ENCODE results near the gene PDCL3. TPM values are rescaled to one million over a fixed set of nuclear protein-coding genes. Genes with fewer than 3 reads are reported as not detected.
A peak's percentile ranks its signal among the peaks of the same experiment; 100 is the strongest.

Gene PDCL3
- total and polyA plus RNA-seq, 2 donors (not counting 3 experiments of a cell fraction or from before 2014, with no cell fraction given) = 19.4 to 32.8 TPM

DNA sequence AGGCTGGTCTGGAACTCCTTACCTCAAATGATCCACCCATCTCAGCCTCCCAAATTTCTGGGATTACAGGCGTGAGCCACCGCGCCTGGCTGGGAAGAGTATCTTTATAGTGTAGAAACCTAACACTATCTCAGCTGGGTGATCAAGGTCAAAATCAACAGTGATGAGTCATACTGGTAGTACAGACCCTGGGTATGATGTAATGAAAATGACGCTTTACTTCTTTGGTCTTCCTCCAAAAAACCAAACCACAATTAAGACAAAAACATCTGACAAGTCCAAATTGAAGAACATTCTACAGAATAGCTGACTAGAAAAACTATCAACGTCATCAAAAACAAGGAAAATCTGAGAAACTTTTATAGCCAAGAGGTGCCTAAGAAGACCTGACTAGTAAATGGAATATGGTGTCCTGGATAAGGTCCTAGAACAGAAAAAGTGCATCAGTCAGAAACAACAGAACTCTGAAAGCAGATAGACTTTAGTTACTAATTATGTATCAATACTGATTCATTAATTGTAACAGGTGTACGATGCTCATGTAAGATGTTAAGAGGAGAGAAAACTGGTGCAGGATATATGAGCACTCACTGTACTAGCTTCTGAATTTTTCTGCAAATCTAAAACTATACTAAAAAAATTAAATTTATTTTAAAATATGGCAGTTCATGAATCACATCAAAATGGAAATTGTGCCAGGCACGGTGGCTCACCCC is 25.4 kb downstream of the PDCL3 start:
- ChIA-PET POLR2A (interaction anchor here (0.7 kb wide), 1 partner anchor 430 kb away, joined by 3 read pairs; no protein-coding TSS in a partner anchor), CTCF (interaction anchor here (1.1 to 1.2 kb wide), 2 partner anchors 18 to 617 kb away, joined by 3 read pairs; no protein-coding TSS in a partner anchor)
- dilution Hi-C loops (cut with MboI; ENCODE audit: extremely low pct_ligation_motif_present, low sequenced_read_pairs) = no loop called here

DNA sequence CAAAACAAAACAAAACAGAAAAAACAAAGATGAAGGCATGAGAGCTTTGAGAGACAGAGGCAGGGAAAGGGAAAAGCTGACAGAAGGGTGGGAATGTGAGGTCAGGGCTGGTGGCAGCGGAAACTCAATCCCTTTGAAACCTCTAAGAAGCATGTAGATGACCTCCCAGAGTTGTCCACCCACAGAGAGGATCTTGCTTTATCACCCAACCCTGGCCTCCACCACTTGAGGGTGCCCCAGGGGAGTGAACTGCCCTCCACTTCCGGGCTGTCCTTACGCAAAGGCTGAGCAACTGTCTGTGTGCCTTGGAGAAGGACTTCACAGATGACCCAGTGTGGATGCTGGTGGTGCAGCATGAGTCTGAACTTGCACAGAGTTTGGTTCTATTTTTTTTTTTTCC is 26.7 kb downstream of the PDCL3 start:
- Histone ChIP-seq H3K36me3 (ENCODE audit: control insufficient read depth in 2 of 2, extremely low read depth in 1 of 2, insufficient read depth in 2 of 2, low read length in 2 of 2) (no peaks in the 10 kb centered on the region), H3K4me1 (ENCODE audit: control insufficient read depth, extremely low read depth, insufficient read depth, low read length) (peaks cover 3% of the 10 kb centered on the region), H3K27me3 (ENCODE audit: control insufficient read depth in 2 of 2, insufficient read depth in 2 of 2, low read length in 2 of 2) (peaks cover 0 to 1% of the 10 kb centered on the region in 2 experiments), H3K4me2 (ENCODE audit: insufficient read depth, low read length) (no peak overlapping the region), H3K9ac (replicated peaks; ENCODE audit: extremely low read depth, insufficient read depth, low read length) (no peak overlapping the region), H2AFZ (ENCODE audit: low read depth, low read length) (no peak overlapping the region), H3K9me3 (replicated peaks; ENCODE audit: control insufficient read depth, insufficient read depth, low read length) (no peaks in the 10 kb centered on the region), H3K27ac (ENCODE audit: insufficient read depth, low read depth, low read length) (no peak overlapping the region), H3K79me2 (ENCODE audit: control insufficient read depth, insufficient read depth, low read length) (no peaks in the 10 kb centered on the region), H3K9me1 (replicated peaks; ENCODE audit: control insufficient read depth, extremely low read depth, insufficient read depth, low read length) (no peaks in the 10 kb centered on the region), H3K4me3 (replicated peaks in 1 of 3; ENCODE audit: insufficient read depth in 1 of 3, low read depth in 1 of 3, low read length in 3 of 3) (no peak overlapping the region), H4K20me1 (replicated peaks; ENCODE audit: control insufficient read depth, extremely low read depth, insufficient read depth, low read length) (no peaks in the 10 kb centered on the region)
- ChIA-PET POLR2A (no interaction called here), CTCF (no interaction called here)
- no peak for DNase-seq (ENCODE audit: low read depth, low spot score)
- TF ChIP-seq FOS (IDR thresholded peaks at IDR 0.05; ENCODE audit: borderline replicate concordance, insufficient read depth, low read length) (no peak), POLR2A (IDR thresholded peaks at IDR 0.05; ENCODE audit: low read depth, low read length) (no peak), POLR2AphosphoS5 (IDR thresholded peaks at IDR 0.05; ENCODE audit: insufficient read depth, low read depth, low read length) (no peak), MYC (IDR thresholded peaks at IDR 0.05; ENCODE audit: low read depth, low read length) (no peak), GATA2 (IDR thresholded peaks at IDR 0.05; ENCODE audit: insufficient read depth, insufficient read length, low read depth, low read length) (no peak), JUN (IDR thresholded peaks at IDR 0.05; ENCODE audit: borderline replicate concordance, insufficient read depth, insufficient read length, low read depth) (no peak)
- TF ChIP-seq, protein P1, sequence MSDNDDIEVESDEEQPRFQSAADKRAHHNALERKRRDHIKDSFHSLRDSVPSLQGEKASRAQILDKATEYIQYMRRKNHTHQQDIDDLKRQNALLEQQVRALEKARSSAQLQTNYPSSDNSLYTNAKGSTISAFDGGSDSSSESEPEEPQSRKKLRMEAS (IDR thresholded peaks at IDR 0.05; ENCODE audit: insufficient read depth, insufficient read length) = no peak
- TF ChIP-seq, protein P2, sequence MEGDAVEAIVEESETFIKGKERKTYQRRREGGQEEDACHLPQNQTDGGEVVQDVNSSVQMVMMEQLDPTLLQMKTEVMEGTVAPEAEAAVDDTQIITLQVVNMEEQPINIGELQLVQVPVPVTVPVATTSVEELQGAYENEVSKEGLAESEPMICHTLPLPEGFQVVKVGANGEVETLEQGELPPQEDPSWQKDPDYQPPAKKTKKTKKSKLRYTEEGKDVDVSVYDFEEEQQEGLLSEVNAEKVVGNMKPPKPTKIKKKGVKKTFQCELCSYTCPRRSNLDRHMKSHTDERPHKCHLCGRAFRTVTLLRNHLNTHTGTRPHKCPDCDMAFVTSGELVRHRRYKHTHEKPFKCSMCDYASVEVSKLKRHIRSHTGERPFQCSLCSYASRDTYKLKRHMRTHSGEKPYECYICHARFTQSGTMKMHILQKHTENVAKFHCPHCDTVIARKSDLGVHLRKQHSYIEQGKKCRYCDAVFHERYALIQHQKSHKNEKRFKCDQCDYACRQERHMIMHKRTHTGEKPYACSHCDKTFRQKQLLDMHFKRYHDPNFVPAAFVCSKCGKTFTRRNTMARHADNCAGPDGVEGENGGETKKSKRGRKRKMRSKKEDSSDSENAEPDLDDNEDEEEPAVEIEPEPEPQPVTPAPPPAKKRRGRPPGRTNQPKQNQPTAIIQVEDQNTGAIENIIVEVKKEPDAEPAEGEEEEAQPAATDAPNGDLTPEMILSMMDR (IDR thresholded peaks at IDR 0.05; ENCODE audit: extremely low read depth in 1 of 2, insufficient read depth in 1 of 2, low read depth in 1 of 2, low read length in 2 of 2) = no peak
- FAIRE-seq = no peak
- no TSS peak for BruUV-seq (replicated peaks)
- dilution Hi-C loops (cut with MboI; ENCODE audit: extremely low pct_ligation_motif_present, low sequenced_read_pairs) (no loop called here), intact Hi-C loops (cut with micrococcal nuclease) (no loop called here)

More for the DNA sequence above, 25.4 kb downstream of the PDCL3 start:
- no peaks in the 10 kb centered on the region for H4K20me1 ChIP-seq (replicated peaks; ENCODE audit: control insufficient read depth, extremely low read depth, insufficient read depth, low read length)
- no peaks in the 10 kb centered on the region for H3K79me2 ChIP-seq (ENCODE audit: control insufficient read depth, insufficient read depth, low read length)
- FAIRE-seq (no peak), DNase-seq (ENCODE audit: low read depth, low spot score) (peak; percentile 26)
- no peak overlapping the region for H3K9ac ChIP-seq (replicated peaks; ENCODE audit: extremely low read depth, insufficient read depth, low read length)
- no peak overlapping the region for H3K4me2 ChIP-seq (ENCODE audit: insufficient read depth, low read length)
- H3K27me3 ChIP-seq (ENCODE audit: control insufficient read depth in 2 of 2, insufficient read depth in 2 of 2, low read length in 2 of 2) = peaks cover 0 to 1% of the 10 kb centered on the region in 2 experiments
- no peak overlapping the region for H2AFZ ChIP-seq (ENCODE audit: low read depth, low read length)
- intact Hi-C loops (cut with micrococcal nuclease) = no loop called here
- H3K4me1 ChIP-seq (ENCODE audit: control insufficient read depth, extremely low read depth, insufficient read depth, low read length) = peaks cover 3% of the 10 kb centered on the region
- no peak overlapping the region for H3K4me3 ChIP-seq (replicated peaks in 1 of 3; ENCODE audit: insufficient read depth in 1 of 3, low read depth in 1 of 3, low read length in 3 of 3)
- no peaks in the 10 kb centered on the region for H3K9me3 ChIP-seq (replicated peaks; ENCODE audit: control insufficient read depth, insufficient read depth, low read length)
- H3K9me1 ChIP-seq (replicated peaks; ENCODE audit: control insufficient read depth, extremely low read depth, insufficient read depth, low read length) = no peaks in the 10 kb centered on the region
- TF ChIP-seq JUN (IDR thresholded peaks at IDR 0.05; ENCODE audit: borderline replicate concordance, insufficient read depth, insufficient read length, low read depth) = peak; percentile 75
- peak; percentile 20 for TF ChIP-seq FOS (IDR thresholded peaks at IDR 0.05; ENCODE audit: borderline replicate concordance, insufficient read depth, low read length)
- no peak for TF ChIP-seq POLR2AphosphoS5 (IDR thresholded peaks at IDR 0.05; ENCODE audit: insufficient read depth, low read depth, low read length)
- BruUV-seq (replicated peaks) = no TSS peak
- no peaks in the 10 kb centered on the region for H3K36me3 ChIP-seq (ENCODE audit: control insufficient read depth in 2 of 2, extremely low read depth in 1 of 2, insufficient read depth in 2 of 2, low read length in 2 of 2)
- no peak overlapping the region for H3K27ac ChIP-seq (ENCODE audit: insufficient read depth, low read depth, low read length)
